ENCODE measurements around the gene ARHGAP28.

ARHGAP28 gene

GRCh38 chr18:6792391-6792790 is 62.9 kb downstream of the ARHGAP28 start:
- Histone ChIP-seq H3K27me3 (no peaks in the 10 kb centered on the region), H3K4me1 (ENCODE audit: control insufficient read depth in 1 of 2, insufficient read depth in 1 of 2, low read depth in 1 of 2, low read length in 1 of 2) (no peaks in the 10 kb centered on the region), H3K36me3 (no peaks in the 10 kb centered on the region), H3K27ac (no peak overlapping the region), H3K9me3 (no peaks in the 10 kb centered on the region), H3K4me3 (ENCODE audit: low read depth in 1 of 2, low read length in 1 of 2) (no peak overlapping the region)
- TF ChIP-seq CTCF (IDR thresholded peaks at IDR 0.05) = no peak

- Histone ChIP-seq H3K9me3 (peaks cover 2% of the 10 kb centered on the region), H3K36me3 (no peaks in the 10 kb centered on the region), H3K4me1 (ENCODE audit: control insufficient read depth in 1 of 2, insufficient read depth in 1 of 2, low read depth in 1 of 2, low read length in 1 of 2) (no peaks in the 10 kb centered on the region), H3K4me3 (ENCODE audit: low read depth in 1 of 2, low read length in 1 of 2) (no peak overlapping the region), H3K27me3 (no peaks in the 10 kb centered on the region), H3K27ac (no peak overlapping the region)
- no peak for TF ChIP-seq CTCF (IDR thresholded peaks at IDR 0.05)
These were observed 63.9 kb downstream of the ARHGAP28 start for GRCh38 chr18:6793455-6793854.

- H3K27ac ChIP-seq = no peak overlapping the region
- TF ChIP-seq CTCF (IDR thresholded peaks at IDR 0.05) = no peak
- no peak overlapping the region for H3K4me3 ChIP-seq (ENCODE audit: low read depth in 1 of 2, low read length in 1 of 2)
- no peaks in the 10 kb centered on the region for H3K27me3 ChIP-seq
- peaks cover 4% of the 10 kb centered on the region for H3K9me3 ChIP-seq
- H3K36me3 ChIP-seq = no peaks in the 10 kb centered on the region
- H3K4me1 ChIP-seq (ENCODE audit: control insufficient read depth in 1 of 2, insufficient read depth in 1 of 2, low read depth in 1 of 2, low read length in 1 of 2) = no peaks in the 10 kb centered on the region
These were observed 64.5 kb downstream of the ARHGAP28 start for GRCh38 chr18:6793986-6794385.

- H3K4me1 ChIP-seq (ENCODE audit: control insufficient read depth in 1 of 2, insufficient read depth in 1 of 2, low read depth in 1 of 2, low read length in 1 of 2) = no peaks in the 10 kb centered on the region
- H3K27me3 ChIP-seq = no peaks in the 10 kb centered on the region
- peaks cover 4% of the 10 kb centered on the region for H3K9me3 ChIP-seq
- H3K4me3 ChIP-seq (ENCODE audit: low read depth in 1 of 2, low read length in 1 of 2) = no peak overlapping the region
- H3K36me3 ChIP-seq = no peaks in the 10 kb centered on the region
- no peak overlapping the region for H3K27ac ChIP-seq
- TF ChIP-seq CTCF (IDR thresholded peaks at IDR 0.05) = no peak
These were observed 65.8 kb downstream of the ARHGAP28 start for GRCh38 chr18:6795307-6795706.

- no peak overlapping the region for H3K27ac ChIP-seq
- H3K27me3 ChIP-seq = no peaks in the 10 kb centered on the region
- H3K9me3 ChIP-seq = peaks cover 4% of the 10 kb centered on the region
- no peak for TF ChIP-seq CTCF (IDR thresholded peaks at IDR 0.05)
- H3K36me3 ChIP-seq = no peaks in the 10 kb centered on the region
- no peaks in the 10 kb centered on the region for H3K4me1 ChIP-seq (ENCODE audit: control insufficient read depth in 1 of 2, insufficient read depth in 1 of 2, low read depth in 1 of 2, low read length in 1 of 2)
- no peak overlapping the region for H3K4me3 ChIP-seq (ENCODE audit: low read depth in 1 of 2, low read length in 1 of 2)
These were observed 67.0 kb downstream of the ARHGAP28 start for GRCh38 chr18:6796511-6796910.

GRCh38 chr18:6797171-6797570 is 67.7 kb downstream of the ARHGAP28 start:
- TF ChIP-seq CTCF (IDR thresholded peaks at IDR 0.05) = no peak
- Histone ChIP-seq H3K36me3 (no peaks in the 10 kb centered on the region), H3K4me3 (ENCODE audit: low read depth in 1 of 2, low read length in 1 of 2) (no peak overlapping the region), H3K27me3 (no peaks in the 10 kb centered on the region), H3K9me3 (peaks cover 4% of the 10 kb centered on the region), H3K27ac (no peak overlapping the region), H3K4me1 (ENCODE audit: control insufficient read depth in 1 of 2, insufficient read depth in 1 of 2, low read depth in 1 of 2, low read length in 1 of 2) (no peaks in the 10 kb centered on the region)
